ENCODE results near the gene MCAT. TPM values are rescaled to one million over a fixed set of nuclear protein-coding genes. Genes with fewer than 3 reads are reported as not detected.

MCAT gene
- 13.8 and 14.8 TPM in 2 replicates for total RNA-seq

- TF ChIP-seq, protein P1, sequence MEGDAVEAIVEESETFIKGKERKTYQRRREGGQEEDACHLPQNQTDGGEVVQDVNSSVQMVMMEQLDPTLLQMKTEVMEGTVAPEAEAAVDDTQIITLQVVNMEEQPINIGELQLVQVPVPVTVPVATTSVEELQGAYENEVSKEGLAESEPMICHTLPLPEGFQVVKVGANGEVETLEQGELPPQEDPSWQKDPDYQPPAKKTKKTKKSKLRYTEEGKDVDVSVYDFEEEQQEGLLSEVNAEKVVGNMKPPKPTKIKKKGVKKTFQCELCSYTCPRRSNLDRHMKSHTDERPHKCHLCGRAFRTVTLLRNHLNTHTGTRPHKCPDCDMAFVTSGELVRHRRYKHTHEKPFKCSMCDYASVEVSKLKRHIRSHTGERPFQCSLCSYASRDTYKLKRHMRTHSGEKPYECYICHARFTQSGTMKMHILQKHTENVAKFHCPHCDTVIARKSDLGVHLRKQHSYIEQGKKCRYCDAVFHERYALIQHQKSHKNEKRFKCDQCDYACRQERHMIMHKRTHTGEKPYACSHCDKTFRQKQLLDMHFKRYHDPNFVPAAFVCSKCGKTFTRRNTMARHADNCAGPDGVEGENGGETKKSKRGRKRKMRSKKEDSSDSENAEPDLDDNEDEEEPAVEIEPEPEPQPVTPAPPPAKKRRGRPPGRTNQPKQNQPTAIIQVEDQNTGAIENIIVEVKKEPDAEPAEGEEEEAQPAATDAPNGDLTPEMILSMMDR (IDR thresholded peaks at IDR 0.05; ENCODE audit: insufficient read depth, low read depth, low read length), result no peak
Measured at GRCh38 chr22:43142880-43143562, at the start of gene MCAT. TSS of gene MCAT (minus strand) at chr22:43143398. CDS start at chr22:43143348, 50 bp downstream.

GRCh38 chr22:43191831-43192230, 48.6 kb upstream of the MCAT start:
- no peak for DNase-seq (ENCODE audit: low read depth)
- H3K4me3 ChIP-seq (ENCODE audit: low read depth, low read length), result no peak overlapping the region
- TF ChIP-seq, protein P1 (IDR thresholded peaks at IDR 0.05; ENCODE audit: insufficient read depth, low read depth, low read length), result no peak

More at GRCh38 chr22:43142880-43143562, at the start of gene MCAT:
- peak within 1 kb of the TSS; percentile 83 for H3K4me3 ChIP-seq (ENCODE audit: low read depth, low read length)
- DNase-seq (ENCODE audit: low read depth), result peak; percentile 66

GRCh38 chr22:43188829-43189545, 45.8 kb upstream of the MCAT start:
- DNase-seq (ENCODE audit: low read depth), result no peak
- TF ChIP-seq, protein P1 (IDR thresholded peaks at IDR 0.05; ENCODE audit: insufficient read depth, low read depth, low read length), result no peak

GRCh38 chr22:43187171-43188099, 44.2 kb upstream of the MCAT start:
- H3K4me3 ChIP-seq (ENCODE audit: low read depth, low read length), result peak overlapping the region; percentile 58
- DNase-seq (ENCODE audit: low read depth), result peak; percentile 93
- TF ChIP-seq, protein P1 (IDR thresholded peaks at IDR 0.05; ENCODE audit: insufficient read depth, low read depth, low read length), result peak; percentile 60

More at GRCh38 chr22:43188829-43189545, 45.8 kb upstream of the MCAT start:
- H3K4me3 ChIP-seq (ENCODE audit: low read depth, low read length), result no peak overlapping the region

DNA sequence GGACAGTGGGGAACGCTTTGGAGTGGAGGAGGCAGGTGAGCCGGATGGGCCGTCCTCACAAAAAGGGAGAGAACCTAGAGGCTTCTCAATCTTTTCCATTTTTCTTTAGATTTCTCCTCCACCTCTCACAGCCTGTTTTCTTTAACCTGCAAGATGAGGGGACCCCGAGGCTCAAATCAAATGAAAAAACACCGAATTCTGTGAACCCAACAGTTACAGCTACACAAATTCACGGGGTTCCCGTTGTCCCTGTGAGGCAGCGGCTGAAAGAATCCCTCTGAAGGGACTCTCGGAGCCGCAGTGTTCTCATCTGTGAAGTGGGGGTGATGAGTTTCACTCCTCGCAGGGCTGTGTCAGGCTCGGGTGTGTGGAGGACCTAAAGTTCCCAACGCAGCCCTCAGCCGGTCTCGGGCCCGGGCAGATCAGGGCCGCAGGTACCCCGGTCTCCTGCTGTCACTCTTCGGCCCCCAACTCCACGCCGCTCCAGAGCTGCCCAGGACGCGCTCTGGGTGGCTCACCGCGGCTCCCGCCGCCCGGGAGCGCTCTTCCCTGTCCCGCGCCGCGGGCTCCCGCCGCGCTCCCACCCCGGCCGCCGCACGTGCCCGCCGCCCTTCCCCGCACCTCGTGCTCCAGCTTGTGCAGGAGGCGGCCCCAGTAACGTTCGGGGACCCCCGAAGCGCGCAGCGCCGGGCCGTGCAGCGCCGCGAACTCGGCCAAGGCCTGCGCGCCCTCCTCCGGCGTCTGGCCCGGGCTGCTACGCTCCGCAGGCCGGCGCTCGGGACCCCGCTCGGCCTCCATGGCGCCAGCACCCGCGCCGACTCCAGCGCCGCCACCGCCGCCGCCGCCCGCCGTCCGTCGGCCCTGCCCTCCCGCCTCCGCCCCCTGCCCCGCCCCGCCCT, 43.3 kb upstream of the MCAT start, which contains the start of gene TTLL12:
TTLL12 (minus strand) TSS at position 863 of the 899 bp plus-strand sequence; CDS start at position 798, 65 bp downstream.
- H3K4me3 ChIP-seq (ENCODE audit: low read depth, low read length), result peak within 1 kb of the TSS; percentile 73
- peak; percentile 62 for DNase-seq (ENCODE audit: low read depth)
- TF ChIP-seq, protein P1 (IDR thresholded peaks at IDR 0.05; ENCODE audit: insufficient read depth, low read depth, low read length), result no peak

Data from fibroblast of villous mesenchyme (primary cell).